ENCODE data around the gene TDRD10. TPM values are rescaled to one million over a fixed set of nuclear protein-coding genes. Genes with fewer than 3 reads are reported as not detected.

Gene TDRD10
- total RNA-seq, 1 donor from 2014 or later = not detected

DNA sequence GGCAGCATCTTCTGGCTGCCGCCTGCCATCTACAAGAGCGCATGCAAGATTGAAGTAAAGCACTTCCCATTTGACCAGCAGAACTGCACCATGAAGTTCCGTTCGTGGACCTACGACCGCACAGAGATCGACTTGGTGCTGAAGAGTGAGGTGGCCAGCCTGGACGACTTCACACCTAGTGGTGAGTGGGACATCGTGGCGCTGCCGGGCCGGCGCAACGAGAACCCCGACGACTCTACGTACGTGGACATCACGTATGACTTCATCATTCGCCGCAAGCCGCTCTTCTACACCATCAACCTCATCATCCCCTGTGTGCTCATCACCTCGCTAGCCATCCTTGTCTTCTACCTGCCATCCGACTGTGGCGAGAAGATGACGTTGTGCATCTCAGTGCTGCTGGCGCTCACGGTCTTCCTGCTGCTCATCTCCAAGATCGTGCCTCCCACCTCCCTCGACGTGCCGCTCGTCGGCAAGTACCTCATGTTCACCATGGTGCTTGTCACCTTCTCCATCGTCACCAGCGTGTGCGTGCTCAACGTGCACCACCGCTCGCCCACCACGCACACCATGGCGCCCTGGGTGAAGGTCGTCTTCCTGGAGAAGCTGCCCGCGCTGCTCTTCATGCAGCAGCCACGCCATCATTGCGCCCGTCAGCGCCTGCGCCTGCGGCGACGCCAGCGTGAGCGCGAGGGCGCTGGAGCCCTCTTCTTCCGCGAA is 69.4 kb downstream of the TDRD10 start:
- DNase-seq (ENCODE audit: low read depth) = no peak
- TF ChIP-seq, protein P1, sequence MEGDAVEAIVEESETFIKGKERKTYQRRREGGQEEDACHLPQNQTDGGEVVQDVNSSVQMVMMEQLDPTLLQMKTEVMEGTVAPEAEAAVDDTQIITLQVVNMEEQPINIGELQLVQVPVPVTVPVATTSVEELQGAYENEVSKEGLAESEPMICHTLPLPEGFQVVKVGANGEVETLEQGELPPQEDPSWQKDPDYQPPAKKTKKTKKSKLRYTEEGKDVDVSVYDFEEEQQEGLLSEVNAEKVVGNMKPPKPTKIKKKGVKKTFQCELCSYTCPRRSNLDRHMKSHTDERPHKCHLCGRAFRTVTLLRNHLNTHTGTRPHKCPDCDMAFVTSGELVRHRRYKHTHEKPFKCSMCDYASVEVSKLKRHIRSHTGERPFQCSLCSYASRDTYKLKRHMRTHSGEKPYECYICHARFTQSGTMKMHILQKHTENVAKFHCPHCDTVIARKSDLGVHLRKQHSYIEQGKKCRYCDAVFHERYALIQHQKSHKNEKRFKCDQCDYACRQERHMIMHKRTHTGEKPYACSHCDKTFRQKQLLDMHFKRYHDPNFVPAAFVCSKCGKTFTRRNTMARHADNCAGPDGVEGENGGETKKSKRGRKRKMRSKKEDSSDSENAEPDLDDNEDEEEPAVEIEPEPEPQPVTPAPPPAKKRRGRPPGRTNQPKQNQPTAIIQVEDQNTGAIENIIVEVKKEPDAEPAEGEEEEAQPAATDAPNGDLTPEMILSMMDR (conservative IDR thresholded peaks at IDR 0.05; ENCODE audit: low read depth, low read length) = no peak

GRCh38 chr1:154571964-154572288 is 69.9 kb downstream of the TDRD10 start:
- no peak for DNase-seq (ENCODE audit: low read depth)
- H3K4me3 ChIP-seq (ENCODE audit: low read depth, low read length) = no peak overlapping the region
- TF ChIP-seq, protein P1 (conservative IDR thresholded peaks at IDR 0.05; ENCODE audit: low read depth, low read length) = no peak

More for the DNA sequence above, 69.4 kb downstream of the TDRD10 start:
- H3K4me3 ChIP-seq (ENCODE audit: low read depth, low read length) = no peak overlapping the region

GRCh38 chr1:154572468-154573167 is 70.6 kb downstream of the TDRD10 start:
- TF ChIP-seq, protein P1 (conservative IDR thresholded peaks at IDR 0.05; ENCODE audit: low read depth, low read length) = no peak
- DNase-seq (ENCODE audit: low read depth) = no peak
- H3K4me3 ChIP-seq (ENCODE audit: low read depth, low read length) = no peak overlapping the region

DNA sequence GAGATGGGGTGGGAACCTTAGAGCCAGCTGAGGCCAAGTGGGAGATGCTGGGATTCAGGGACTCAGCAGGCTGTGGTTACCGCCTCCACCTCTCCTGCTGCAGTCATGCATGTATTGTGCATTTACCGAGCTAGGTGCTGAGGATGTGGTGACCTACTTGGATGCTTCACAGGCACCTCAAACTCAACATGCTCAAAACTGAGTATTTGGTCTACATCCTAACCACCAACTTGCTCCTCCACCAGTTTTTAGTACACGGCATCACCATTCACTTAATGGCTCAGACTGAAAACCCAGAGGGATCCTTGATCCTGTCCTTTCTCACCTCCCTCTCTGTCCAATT is 71.1 kb downstream of the TDRD10 start:
- no peak for DNase-seq (ENCODE audit: low read depth)
- no peak overlapping the region for H3K4me3 ChIP-seq (ENCODE audit: low read depth, low read length)
- TF ChIP-seq, protein P1 (conservative IDR thresholded peaks at IDR 0.05; ENCODE audit: low read depth, low read length) = no peak

- H3K4me3 ChIP-seq (ENCODE audit: low read depth, low read length) = no peak overlapping the region
- TF ChIP-seq, protein P1 (conservative IDR thresholded peaks at IDR 0.05; ENCODE audit: low read depth, low read length) = no peak
- DNase-seq (ENCODE audit: low read depth) = no peak
Observed at GRCh38 chr1:154574716-154575115, 72.7 kb downstream of the TDRD10 start.

- no peak for DNase-seq (ENCODE audit: low read depth)
- TF ChIP-seq, protein P1 (conservative IDR thresholded peaks at IDR 0.05; ENCODE audit: low read depth, low read length) = no peak
- H3K4me3 ChIP-seq (ENCODE audit: low read depth, low read length) = no peak overlapping the region
Observed at GRCh38 chr1:154575147-154575927, 73.3 kb downstream of the TDRD10 start.

All from epithelial cell of proximal tubule (primary cell).